Loucy (cell line): ENCODE data around the gene SPATA32.
"Not testable (repeated sequence)": the region's sequence is repeated elsewhere in the genome, so short reads cannot be mapped to it uniquely, and the experiment has no call there.

Experiments
- H2AFZ ChIP-seq: fragments of 200-600 bp; sonication (generic); 2 replicates; pipeline ENCODE4 v1.6.0; 2016; ENCODE audit warnings: antibody characterized with exemption, mild to moderate bottlenecking, low read length, moderate library complexity
- H3F3A ChIP-seq: fragments of 200-600 bp; 2 replicates; pipeline ENCODE4 v1.6.0; 2016; ENCODE audit warnings: antibody characterized with exemption, low read depth, mild to moderate bottlenecking
- H3K27me3 ChIP-seq: fragments of 200-600 bp; sonication (generic); 2 replicates; pipeline ENCODE4 v1.6.1; 2014; ENCODE audit warnings: low read length, mild to moderate bottlenecking; ENCODE audit not compliant: insufficient read depth, poor library complexity, severe bottlenecking
- H3K36me3 ChIP-seq: fragments of 200-600 bp; sonication (generic); 2 replicates; pipeline ENCODE4 v1.6.1; 2016; ENCODE audit warnings: low read length; ENCODE audit not compliant: insufficient read depth
- H3K4me1 ChIP-seq: fragments of 200-600 bp; sonication (generic); 2 replicates; pipeline ENCODE4 v1.5.1; 2014; ENCODE audit warnings: low read length, mild to moderate bottlenecking; ENCODE audit not compliant: insufficient read depth, poor library complexity, severe bottlenecking
- H3K4me2 ChIP-seq: fragments of 200-600 bp; sonication (generic); 2 replicates; pipeline ENCODE4 v1.6.0; 2014; ENCODE audit warnings: antibody characterized with exemption, low read length, low read depth, mild to moderate bottlenecking; ENCODE audit not compliant: poor library complexity, severe bottlenecking
- H3K4me3 ChIP-seq: fragments of 200-600 bp; sonication (generic); 2 replicates; pipeline ENCODE4 v1.5.1; 2014; ENCODE audit warnings: low read length, mild to moderate bottlenecking, mixed read lengths; ENCODE audit not compliant: poor library complexity, severe bottlenecking
- H3K79me2 ChIP-seq: fragments of 200-600 bp; sonication (generic); 2 replicates; pipeline ENCODE4 v1.6.1; 2014; ENCODE audit warnings: low read length; ENCODE audit not compliant: insufficient read depth
- H3K9ac ChIP-seq: fragments of 200-600 bp; sonication (generic); 2 replicates; pipeline ENCODE4 v1.6.0; 2014; ENCODE audit warnings: mild to moderate bottlenecking, low read depth, low read length, moderate library complexity; ENCODE audit not compliant: poor library complexity, severe bottlenecking
- H3K9me2 ChIP-seq: fragments of 200-600 bp; sonication (generic); replicated peaks from 2 replicates; pipeline ENCODE4 v1.6.1; 2016; ENCODE audit warnings: low read depth, low read length, mixed read lengths
- H3K9me3 ChIP-seq: fragments of 200-600 bp; sonication (generic); 2 replicates; pipeline ENCODE4 v1.6.1; 2014; ENCODE audit warnings: mild to moderate bottlenecking, antibody characterized with exemption, low read length, low read depth; ENCODE audit not compliant: insufficient read depth
- H4K20me1 ChIP-seq: fragments of 200-600 bp; sonication (generic); 2 replicates; pipeline ENCODE4 v1.6.0; 2014; ENCODE audit warnings: antibody characterized with exemption, low read length, mild to moderate bottlenecking; ENCODE audit not compliant: insufficient read depth, poor library complexity, severe bottlenecking
- EZH2phosphoT487 ChIP-seq: fragments of 200-600 bp; IDR thresholded peaks from 2 replicates; pipeline ENCODE4 v1.6.1; 2018; ENCODE audit warnings: antibody characterized with exemption, mild to moderate bottlenecking, moderate library complexity, borderline replicate concordance
- TF ChIP-seq, protein P1 (sequence below): fragments of 200-600 bp; sonication (generic); conservative IDR thresholded peaks from 2 replicates; pipeline ENCODE4 v1.5.1; 2014; ENCODE audit warnings: mild to moderate bottlenecking, antibody characterized with exemption, low read length

SPATA32 gene

DNA sequence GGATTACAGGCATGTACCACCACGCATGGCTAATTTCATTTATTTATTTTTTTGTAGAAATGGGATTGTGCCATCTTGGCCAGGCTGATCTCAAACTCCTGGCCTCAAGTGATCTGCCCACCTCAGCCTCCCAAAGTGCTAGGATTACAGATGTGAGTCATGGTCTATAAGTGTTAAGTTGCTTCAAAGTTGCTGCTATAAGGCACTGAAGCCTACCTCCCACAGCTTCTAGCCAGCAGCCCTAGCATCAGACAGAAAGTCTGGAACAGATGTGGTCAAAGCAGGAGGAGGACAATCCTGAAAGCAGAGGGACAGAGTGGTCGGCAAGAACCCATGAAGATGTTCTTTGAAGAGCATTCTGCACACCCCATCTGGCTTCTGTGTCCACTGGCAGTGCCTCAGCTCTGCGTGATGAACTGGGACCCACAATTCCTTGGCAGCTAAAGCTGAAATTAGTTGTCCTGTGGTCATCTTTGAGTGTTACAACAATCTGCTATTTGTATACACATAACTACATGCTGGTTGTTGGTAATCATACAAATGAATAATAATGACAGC, 43.7 kb upstream of the SPATA32 start:
- Histone ChIP-seq H3K36me3 (no peaks in the 10 kb centered on the region), H3F3A (no peaks in the 10 kb centered on the region), H2AFZ (no peak overlapping the region), H3K79me2 (peaks cover 25% of the 10 kb centered on the region; the same call in 1 of the 2 replicates), H3K9me3 (no peaks in the 10 kb centered on the region), H3K4me2 (no peak overlapping the region), H3K9me2 (no peaks in the 10 kb centered on the region), H3K4me3 (no peak overlapping the region), H3K4me1 (peaks cover 4% of the 10 kb centered on the region), H3K9ac (no peak overlapping the region), H3K27me3 (no peaks in the 10 kb centered on the region), H4K20me1 (no peaks in the 10 kb centered on the region)
- TF ChIP-seq EZH2phosphoT487: no peak
- TF ChIP-seq, protein P1, sequence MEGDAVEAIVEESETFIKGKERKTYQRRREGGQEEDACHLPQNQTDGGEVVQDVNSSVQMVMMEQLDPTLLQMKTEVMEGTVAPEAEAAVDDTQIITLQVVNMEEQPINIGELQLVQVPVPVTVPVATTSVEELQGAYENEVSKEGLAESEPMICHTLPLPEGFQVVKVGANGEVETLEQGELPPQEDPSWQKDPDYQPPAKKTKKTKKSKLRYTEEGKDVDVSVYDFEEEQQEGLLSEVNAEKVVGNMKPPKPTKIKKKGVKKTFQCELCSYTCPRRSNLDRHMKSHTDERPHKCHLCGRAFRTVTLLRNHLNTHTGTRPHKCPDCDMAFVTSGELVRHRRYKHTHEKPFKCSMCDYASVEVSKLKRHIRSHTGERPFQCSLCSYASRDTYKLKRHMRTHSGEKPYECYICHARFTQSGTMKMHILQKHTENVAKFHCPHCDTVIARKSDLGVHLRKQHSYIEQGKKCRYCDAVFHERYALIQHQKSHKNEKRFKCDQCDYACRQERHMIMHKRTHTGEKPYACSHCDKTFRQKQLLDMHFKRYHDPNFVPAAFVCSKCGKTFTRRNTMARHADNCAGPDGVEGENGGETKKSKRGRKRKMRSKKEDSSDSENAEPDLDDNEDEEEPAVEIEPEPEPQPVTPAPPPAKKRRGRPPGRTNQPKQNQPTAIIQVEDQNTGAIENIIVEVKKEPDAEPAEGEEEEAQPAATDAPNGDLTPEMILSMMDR: no peak

DNA sequence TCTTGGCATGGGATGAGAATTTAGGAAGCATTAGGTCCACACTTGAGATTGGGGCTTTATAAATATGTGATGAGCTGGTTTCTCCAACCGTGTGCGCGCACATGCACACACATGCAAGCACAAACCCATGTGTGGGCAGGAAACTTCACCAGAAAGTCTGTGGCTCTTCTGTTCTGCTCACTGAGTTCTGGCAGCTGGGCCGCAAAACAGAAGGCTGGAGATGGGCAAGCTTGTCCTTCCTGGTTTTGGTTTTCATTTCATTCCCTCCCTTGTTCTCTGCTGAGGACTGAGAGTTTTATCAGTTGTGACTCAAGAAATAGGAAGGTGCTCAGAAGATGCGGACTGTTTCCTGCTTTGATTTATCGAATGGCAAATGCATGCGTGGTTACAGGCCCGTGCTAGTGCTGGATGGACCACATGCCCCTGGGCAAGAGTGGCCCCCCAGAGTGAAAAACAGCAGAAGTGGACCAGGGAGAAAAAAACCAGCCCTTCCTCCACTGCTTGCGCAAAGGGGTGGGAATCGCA, 40.8 kb upstream of the SPATA32 start:
- Histone ChIP-seq H2AFZ (no peak overlapping the region), H3K36me3 (no peaks in the 10 kb centered on the region), H4K20me1 (no peaks in the 10 kb centered on the region), H3K4me3 (no peak overlapping the region), H3K9me3 (no peaks in the 10 kb centered on the region), H3K27me3 (no peaks in the 10 kb centered on the region), H3K9ac (no peak overlapping the region), H3K4me1 (peaks cover 4% of the 10 kb centered on the region), H3K9me2 (no peaks in the 10 kb centered on the region), H3K79me2 (peaks cover 14% of the 10 kb centered on the region; the same call in 1 of the 2 replicates), H3K4me2 (no peak overlapping the region), H3F3A (no peaks in the 10 kb centered on the region)
- TF ChIP-seq, protein P1: no peak
- no peak for TF ChIP-seq EZH2phosphoT487

DNA sequence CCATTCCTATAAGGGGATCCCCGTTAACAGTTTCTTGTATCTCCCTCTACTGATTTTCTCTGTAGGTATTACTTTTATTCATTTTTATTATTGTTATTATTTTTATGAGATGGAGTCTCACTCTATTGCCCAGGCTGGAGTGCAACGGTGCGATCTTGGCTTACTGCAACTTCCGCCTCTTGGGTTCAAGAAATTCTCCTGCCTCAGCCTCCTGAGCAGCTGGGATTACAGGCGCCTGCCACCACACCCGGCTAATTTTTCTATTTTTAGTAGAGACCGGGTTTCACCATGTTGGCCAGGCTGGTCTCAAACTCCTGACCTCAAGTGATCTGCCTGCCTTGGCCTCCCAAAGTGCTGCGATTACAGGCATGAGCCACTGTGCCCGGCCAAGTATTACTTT, 40.3 kb upstream of the SPATA32 start:
- not testable (repeated sequence) for H3K9ac ChIP-seq, H3K4me3 ChIP-seq, H3K9me3 ChIP-seq, H3K4me1 ChIP-seq, H4K20me1 ChIP-seq, H3K9me2 ChIP-seq, H3F3A ChIP-seq, H3K27me3 ChIP-seq, H3K36me3 ChIP-seq, H2AFZ ChIP-seq, H3K4me2 ChIP-seq
- peaks cover 16% of the 10 kb centered on the region; the same call in 1 of the 2 replicates for H3K79me2 ChIP-seq

DNA sequence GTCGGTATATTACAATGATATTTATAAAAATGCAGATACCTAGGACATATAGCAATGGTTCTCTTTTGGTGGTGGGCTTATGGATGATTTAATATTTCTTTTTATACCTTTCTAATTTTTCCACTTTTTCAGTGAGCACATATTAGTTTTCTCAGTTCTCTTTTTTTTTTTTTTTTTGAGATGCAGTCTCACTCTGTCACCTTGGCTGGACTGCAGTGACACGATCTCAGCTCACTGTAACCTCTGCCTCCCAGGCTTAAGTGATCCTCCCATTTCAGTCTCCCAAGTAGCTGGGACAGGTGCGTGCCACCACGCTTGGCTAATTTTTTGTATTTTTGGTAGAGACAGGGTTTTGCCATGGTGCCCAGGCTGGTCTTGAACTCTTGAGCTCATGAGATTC, 39.8 kb upstream of the SPATA32 start:
- no peaks in the 10 kb centered on the region for H3K36me3 ChIP-seq
- H4K20me1 ChIP-seq: no peaks in the 10 kb centered on the region
- H3K79me2 ChIP-seq: peaks cover 21% of the 10 kb centered on the region; the same call in 1 of the 2 replicates
- no peak overlapping the region for H2AFZ ChIP-seq
- H3K9me3 ChIP-seq: no peaks in the 10 kb centered on the region
- H3K4me2 ChIP-seq: no peak overlapping the region
- H3K9ac ChIP-seq: no peak overlapping the region
- H3K9me2 ChIP-seq: no peaks in the 10 kb centered on the region
- H3F3A ChIP-seq: no peaks in the 10 kb centered on the region
- H3K4me3 ChIP-seq: no peak overlapping the region
- H3K27me3 ChIP-seq: no peaks in the 10 kb centered on the region
- no peak for TF ChIP-seq EZH2phosphoT487
- TF ChIP-seq, protein P1: no peak
- peaks cover 5% of the 10 kb centered on the region for H3K4me1 ChIP-seq
